ENCODE results near the gene CDH23.

CDH23 gene

DNA sequence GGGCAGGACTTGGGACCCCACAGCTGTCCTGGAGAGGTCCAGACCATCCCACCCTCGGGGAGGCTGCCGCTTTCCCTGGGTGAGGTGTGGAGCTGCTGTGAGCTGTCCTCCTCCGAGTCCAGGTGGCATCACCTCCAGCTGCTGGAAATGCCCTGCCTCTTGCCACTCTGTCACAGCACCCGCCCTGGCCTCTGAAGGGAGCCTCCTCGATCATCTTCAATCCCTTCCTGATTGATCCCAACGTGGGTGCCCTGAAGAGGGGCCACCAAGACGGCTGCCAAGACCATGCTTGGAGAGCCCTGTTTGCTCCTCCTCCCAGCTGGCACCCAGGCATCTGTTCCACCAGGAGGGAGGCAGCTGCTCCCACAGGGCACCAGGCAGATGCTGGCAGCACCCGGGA is 318.3 kb downstream of the CDH23 start:
- DNase-seq: no peak

DNA sequence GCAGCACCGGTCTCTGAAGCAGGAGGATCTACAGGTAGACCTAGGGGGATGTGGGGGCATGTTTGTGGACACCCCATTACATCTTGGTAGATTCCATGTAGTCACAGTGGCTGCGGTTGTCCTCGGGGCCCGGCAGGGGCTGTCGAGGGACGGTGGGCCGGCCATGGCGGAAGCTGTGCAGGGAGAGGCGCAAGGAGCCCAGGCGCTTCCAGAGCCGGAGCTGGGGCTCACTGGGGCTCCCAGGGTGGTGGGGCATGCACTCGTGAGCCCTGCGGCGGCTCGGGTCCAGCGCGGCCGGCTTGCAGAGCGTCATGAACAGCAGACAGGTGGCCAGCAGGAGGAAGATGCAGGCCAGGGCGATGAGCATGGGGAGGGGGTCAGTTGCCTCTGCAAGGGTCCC is 319.1 kb downstream of the CDH23 start:
- DNase-seq: no peak

DNA sequence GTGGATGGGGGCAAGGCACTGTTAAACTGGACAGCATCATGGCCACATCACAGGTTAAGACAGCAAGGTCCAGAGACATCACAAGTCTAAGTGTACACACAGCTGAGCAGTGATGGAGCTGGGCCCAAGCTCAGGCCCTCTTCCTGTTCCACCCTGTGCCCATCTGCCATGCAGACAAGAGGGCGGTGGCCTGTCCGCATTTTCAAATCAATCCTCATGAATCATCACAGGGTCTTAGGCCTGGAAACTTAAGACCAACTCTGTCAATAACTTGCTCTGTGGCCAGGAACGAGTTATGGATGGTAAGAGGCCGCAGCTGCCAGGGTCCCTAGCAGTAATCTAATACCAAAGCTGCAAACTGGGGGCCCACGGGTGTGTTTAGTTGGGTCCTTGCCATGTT is 319.7 kb downstream of the CDH23 start:
- DNase-seq: no peak

DNA sequence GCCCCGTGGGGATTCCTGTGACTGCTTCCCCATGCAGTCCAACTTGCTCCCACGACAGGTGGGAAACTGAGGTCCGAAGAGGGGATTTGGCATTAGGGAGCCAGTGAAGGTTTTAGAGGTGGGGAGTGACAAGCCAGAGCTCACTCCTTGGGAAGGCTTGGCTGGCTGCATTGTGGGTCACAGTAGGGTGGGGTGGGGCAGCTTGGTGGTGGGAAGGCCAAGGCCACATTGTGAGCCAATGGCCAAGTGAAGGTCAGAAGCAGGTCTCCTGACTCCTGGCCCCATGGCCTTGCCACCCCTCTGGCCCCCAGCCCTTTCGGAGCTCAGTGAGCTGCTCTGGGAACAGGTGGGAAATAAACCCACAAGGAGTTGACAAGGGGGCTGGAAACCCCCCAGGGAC is 320.3 kb downstream of the CDH23 start:
- no peak for DNase-seq

DNA sequence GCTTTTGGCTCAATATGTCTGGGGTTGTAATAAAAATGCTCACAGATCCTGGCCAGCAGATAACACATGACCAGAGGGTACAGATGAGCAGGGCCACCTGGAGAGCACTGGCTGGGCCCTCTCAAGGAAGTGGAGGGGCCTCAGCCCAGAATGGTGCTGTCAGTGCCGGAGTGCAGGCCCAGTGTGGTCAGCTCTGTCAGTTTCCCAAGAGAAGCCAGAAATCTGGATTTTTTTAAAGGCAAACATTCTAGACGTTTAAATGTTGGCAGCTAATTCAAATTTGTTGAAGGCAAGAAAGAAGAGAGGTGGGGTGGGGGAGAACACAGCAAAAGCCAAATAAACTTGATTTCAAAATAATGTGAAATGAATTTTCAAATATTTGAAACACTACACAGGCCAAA is 320.8 kb downstream of the CDH23 start:
- no peak for DNase-seq

DNA sequence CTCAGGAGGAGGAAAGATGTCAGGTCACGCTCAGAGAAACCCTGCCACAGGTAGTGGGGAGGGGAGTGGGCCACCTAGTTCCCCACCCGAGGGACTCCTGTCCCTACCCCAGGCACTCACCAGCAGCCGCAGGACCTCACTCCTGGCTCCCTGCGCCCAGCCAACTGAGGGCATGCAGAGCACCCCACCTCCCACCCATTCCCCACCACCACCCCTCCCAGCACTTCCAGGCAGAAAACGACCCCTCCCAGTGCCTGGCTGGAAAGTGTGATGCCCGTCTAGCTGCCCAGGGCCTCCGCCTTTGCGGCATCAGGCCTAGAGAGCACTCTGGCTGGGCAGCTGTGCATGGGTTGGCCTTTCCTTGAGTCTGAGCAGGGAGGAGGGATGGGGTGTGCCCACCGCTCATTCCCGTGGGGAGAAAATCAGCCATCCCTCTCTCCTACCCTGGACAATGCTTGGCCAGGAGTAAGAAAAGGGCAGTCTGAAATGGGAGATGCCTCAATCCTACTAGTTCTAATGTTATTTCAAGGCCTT is 321.5 kb downstream of the CDH23 start:
- no peak for DNase-seq

DNA sequence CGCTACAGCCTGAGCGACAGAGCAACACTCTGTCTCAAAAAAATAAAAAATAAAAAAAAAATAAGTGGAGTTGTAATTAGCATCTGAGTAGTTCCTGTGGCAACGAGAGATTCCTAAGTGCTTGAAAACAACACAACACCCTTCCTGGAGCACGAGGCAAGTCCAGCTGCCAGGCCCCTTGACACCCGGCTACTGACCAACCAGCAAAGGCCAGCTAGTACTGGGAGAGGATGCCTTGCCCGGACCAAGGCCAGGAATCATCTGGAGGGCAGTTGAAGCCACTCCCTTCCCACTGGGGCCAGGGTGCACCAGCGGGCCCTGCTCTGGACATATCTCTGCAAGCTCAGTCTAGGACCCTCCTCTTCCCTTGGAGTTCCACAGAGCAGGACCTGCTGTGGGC is 322.3 kb downstream of the CDH23 start:
- no peak for DNase-seq

DNA sequence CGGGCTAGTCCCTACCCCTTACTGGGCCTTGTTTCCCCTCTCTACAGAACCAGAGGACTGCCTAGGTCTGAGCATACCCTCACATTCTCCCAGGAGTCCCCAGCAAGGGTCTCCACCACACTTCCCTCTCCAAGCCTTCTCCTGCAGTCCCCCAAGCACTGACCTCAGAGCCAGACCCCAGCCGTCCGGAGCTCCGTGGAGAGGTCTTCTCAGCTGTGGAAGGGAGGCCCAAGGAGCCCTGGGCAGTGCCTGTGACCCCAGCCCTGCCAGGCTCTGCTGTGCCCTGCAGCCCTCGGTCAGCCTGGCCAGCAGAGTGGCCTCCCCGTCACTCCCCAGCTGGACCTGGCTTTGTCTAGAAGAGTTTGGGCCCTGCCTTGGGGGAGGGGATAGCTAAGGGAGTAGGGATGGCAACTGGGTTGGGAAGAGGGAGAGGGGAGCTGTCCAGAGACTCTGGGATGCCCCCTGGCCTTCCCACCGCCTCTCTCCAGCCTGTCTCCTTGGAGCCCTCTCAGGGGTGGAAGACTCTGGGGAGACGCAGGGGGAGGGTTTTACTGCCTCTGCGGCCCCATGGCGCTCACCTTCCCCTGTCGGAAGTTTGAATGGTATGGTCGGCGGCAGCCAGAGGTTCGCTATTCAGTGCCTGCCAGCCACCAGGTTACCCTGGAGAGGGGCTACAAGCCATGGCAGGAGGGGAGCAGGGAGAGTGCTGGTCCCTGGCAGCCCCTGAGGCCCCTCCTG is 322.9 kb downstream of the CDH23 start, which contains the start of gene C10orf105:
C10orf105 (minus strand) TSS at position 315 of the 738 bp plus-strand sequence. CDS start 3,441 bp downstream, outside the sequence.
- no peak for DNase-seq

DNA sequence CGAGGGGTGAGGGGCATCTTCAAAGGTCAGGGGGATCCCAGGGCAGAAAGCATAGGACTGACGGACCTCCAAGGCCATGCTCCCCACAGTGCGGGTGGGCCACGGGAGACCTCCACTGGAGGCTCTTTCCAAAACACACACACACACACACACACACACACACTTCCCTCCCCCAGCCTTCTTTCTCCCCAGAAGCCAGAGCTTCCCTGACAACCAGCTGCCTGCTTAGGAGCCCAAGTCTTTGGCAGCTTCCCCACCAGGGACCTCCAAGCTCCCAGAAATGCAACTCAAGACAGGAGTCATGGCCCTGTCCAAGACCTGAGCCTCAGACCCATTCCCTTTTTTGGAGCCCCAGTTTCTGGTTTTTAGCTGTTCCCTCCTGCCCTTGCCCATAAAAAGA is 323.6 kb downstream of the CDH23 start:
- no peak for DNase-seq

DNA sequence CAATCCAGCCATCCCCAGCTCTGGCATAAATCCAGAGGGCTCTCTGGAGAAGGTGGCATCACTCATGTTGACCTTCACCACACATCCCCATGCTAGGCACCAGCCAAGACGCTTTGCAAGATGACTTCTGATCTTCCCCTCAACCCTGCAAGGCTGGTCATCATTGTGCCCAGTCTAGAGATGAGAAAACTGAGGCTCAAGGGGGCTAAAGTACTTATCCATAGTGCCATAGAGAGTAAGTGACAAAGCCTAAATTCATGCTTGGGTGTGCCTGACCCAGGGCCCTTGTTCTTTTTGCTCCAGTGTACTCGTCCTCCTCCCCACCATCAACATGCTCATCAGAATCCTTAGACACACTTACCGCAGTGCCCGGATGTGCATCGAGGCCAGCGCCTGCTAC is 324.6 kb downstream of the CDH23 start:
- no peak for DNase-seq

DNA sequence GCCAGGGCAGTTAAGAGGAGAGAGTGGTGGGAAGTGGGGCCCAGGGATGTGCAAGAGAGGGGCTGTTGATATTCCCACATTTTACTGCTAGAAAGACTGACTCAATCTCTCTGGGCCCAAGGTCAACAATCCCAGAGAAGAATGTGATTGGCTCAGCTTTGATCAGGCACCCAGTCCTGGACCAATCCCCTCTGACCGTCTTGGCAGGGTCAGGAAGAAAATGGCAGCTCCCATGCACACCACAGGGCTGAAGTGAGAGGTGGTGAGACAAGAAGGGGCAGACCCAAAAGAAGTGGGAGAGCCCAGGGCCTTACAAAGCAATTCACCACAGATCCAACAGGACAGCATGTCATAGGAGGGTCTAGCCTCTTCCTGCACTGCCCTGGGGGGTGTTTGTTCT is 326.1 kb downstream of the CDH23 start:
- no peak for DNase-seq

DNA sequence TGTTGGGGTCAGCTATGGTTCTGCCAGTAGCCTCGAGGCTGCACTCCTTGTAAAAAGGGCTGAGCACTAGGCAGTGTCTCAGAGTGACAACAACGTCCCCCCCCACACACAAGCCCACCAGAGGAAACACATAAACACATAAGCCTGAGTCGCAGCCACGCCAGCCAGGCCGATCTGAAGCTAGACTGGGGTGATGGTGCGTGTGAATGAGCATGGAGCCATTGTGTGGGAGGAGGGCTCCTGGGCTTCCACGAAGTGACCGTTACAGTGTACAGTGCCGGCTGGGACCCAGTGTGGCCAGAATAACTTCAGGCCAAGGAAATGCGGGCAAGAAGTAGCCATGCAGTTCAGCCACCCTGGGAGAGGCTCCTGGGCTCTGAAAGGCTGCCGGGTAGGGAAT is 326.6 kb downstream of the CDH23 start:
- DNase-seq: no peak

DNA sequence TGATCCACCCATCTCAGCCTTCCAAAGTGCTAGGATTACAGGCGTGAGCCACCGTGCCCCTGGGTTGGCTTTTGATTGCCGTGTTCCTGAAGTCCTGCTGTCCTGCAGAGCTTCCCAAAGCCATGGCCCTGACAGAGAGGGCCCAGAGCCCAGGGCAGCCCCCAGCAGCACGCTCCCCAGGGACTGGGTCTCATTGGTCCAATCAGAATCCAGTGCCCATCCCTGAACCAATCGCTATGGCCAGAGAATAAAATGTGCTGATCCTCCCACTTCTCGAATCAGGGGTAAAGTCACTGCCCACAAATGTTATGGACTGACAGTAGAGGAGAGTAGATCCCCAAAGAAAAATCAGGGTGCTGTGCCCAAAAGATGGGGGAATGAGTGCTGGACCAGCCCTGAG is 327.8 kb downstream of the CDH23 start:
- DNase-seq: no peak

DNA sequence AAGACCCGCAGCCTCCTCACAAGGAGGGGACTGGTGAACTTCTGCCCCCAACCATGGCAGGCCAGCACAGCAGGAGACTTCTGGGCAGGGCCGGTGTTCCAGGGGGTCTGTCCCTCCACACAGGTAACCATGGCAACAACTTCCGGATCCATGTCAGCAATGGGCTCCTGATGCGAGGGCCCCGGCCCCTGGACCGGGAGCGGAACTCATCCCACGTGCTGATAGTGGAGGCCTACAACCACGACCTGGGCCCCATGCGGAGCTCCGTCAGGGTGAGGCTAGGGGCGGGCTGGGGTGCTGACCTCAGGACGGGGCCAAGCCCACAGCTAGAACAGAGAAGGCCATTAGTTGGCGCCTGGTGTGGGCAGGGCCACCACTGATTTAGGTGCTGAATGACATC is 328.5 kb downstream of the CDH23 start:
- no peak for DNase-seq

DNA sequence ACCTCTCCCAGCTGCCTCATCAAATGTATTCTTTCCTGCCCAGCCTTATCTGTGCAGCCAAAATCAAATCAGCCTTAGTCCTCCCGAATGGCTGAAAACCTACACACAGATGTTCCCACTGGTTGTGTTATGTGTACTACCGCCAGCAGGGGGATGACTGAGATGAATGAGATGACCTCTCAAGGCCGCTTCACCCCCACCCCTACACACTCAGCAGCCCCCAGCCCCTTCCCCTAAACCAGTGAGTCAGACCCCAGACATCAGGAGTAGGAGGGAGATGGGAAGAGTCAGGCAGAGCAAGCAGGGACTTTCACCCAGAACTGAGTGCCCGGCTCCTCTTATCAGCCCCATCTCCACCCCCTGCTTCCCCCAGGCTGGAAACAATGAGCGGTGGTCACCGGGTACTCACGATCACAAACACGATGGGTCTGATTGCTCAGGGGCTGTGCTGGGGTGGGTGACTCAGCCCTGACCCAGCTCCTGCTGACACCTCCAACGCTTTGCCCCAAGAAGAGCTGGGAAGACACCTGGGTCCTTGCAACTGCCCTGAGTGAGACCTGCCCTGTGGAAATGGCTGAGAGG is 329.4 kb downstream of the CDH23 start:
- no peak for DNase-seq

DNA sequence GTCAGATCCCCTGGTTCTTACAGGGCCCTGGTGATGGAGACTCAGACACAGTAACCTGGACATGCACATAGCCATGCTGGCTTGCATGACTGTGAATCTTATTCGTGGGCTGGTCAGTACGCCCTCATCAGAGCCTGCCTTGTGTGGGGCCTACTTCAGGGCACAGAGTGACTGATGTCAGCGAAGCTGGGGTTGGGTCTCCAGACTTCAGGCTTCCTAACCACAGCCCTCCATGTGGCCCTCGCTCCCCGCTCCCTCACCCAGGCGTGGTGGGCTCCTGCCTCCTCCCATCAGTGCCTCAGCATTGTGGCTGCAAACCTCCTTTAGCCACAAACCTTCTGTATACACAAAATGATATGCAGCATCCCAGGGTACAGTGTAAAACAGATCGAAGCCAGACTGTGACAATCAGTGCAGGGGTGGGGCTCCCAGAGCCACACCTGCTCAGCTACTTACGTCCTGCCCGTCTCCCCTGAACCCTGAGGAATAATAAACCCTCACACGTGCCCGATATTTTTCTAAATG is 329.9 kb downstream of the CDH23 start:
- DNase-seq: no peak

DNA sequence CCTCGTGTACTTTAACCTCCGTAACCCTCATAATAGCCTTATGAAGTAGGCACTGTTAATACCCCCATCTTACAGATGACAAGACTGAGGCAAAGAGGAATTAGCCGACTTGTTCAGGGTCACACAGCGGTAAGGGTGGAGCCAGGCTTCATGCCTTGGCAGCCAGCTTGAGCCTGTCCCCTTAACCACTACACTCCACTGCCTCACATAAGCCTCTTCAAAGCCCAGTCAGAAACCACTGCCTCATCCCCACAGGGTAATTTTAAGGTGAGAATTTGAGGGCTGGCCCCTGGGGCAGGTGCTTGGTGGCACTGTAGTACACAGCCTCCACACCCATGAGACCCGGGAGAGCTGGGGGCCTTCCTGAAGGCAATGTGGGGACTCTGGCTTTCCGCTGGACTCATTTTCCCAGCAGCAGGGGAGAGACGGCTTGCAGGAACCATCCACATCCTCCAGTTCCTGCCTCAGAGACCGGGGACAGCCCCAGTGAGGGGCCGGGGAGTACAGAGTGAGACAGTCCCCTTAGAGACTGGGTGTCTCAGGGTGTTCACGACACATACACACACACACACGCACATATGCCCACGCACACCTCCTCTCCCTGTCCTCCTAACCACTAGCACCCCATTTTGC is 330.5 kb downstream of the CDH23 start:
- DNase-seq: no peak

DNA sequence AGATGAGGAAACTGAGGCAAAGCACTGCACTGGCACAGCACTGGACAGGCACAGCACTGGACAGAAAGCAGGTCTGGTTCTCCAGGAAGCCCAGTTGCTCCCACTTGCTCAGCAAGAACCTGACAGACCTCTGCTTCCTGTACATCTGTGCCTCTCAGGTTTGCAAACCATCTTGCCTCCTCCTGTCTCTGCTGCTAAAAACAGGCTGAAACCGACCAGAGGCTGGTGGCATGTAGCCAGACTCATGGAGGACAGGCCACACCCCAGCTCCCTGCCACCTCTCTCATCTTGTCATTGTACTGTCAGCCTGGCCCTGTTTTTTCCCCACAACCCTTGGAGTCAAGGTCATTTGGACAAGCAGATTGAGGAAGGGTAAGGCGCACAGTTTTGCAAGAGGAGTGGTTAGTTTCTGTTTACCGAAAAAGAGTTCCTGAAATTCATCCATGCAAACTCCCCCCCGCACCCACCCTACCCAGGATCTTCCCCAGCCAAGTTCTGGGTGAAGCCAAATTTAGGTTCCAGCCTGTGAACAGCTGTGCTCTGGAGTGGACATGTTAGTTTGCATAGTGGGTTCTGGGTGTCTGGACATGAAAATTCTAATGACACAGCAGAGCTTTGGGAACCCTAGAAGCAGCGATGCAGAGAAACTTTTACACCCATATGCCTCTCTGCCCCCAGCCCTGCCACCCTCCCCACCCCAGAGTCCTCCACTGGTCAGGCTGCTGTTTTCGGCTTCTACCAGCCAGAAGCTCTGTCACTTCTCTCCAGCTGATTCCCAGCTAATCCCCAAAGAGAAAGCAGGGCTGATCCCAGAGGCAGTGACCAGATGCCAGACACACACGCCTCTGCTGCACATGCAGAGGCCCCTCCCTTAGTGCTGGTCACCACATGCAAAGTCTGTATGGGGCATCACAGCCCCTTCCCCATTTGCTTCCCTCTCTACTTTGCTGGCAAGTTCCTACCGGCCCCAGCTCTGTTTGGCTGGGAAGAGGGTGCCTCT is 331.3 kb downstream of the CDH23 start:
- DNase-seq: peak; percentile 59

DNA sequence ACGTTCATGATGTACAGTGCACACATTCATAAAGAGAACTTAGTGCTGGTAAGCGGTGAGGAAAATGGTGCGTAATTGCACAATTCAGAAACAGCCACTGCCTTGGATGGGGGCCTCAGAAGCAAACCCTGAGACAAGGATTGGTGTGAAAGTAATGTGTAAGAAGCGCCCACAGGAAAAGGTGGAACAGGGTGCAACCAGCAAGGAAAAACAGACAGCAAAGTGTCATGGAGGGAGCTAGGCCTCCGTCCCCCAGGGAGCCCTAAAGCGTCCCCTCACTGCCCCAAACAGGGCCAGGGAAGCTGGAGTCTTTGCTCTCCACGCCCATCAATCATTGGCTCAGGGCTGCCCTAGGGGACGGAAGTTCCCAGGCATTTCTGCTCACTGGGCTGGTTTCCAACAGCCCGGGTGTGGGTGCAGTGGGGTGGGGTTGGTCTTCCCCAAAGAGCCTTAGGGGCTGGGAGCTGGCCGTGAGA is 332.5 kb downstream of the CDH23 start:
- DNase-seq: no peak

DNA sequence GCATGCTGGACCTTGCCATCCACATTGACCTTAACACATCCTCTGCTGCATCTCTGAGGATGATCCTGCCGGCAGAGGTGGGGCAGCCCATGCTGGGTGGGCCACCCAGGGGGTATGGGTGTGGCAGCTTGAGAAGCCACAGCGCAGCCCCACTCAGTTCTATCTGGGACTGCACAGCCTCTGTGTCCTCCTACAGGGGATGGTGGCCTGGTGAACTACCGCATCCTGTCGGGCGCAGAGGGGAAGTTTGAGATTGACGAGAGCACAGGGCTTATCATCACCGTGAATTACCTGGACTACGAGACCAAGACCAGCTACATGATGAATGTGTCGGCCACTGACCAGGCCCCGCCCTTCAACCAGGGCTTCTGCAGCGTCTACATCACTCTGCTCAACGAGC is 335.1 kb downstream of the CDH23 start:
- DNase-seq: no peak

DNA sequence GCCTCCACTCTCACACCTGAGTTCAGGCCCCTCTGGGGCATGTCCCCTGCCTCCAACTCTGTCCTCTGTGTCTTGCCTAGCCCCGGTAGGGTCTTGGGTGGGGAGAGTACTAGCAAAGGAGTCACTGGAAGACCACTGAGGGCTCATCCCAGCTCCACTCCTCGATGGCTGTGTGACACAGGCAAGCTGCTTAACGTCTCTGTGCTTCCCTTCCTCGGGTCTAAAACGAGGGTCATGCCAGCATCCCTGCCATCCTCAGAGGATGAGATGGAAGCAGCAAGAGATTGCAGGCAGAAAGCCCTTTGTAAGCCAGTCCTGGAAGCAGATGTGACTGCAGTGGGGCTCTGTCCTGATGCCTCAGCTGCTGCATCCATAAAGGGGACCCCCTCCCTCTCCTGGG is 338.1 kb downstream of the CDH23 start:
- no peak for DNase-seq
